ENCODE measurements around the gene SRRM3. TPM values are rescaled to one million over a fixed set of nuclear protein-coding genes. Genes with fewer than 3 reads are reported as not detected.

The SRRM3 gene
- total and polyA plus RNA-seq, 11 donors, result 1.6 to 28.5 (median 6.5) TPM

DNA sequence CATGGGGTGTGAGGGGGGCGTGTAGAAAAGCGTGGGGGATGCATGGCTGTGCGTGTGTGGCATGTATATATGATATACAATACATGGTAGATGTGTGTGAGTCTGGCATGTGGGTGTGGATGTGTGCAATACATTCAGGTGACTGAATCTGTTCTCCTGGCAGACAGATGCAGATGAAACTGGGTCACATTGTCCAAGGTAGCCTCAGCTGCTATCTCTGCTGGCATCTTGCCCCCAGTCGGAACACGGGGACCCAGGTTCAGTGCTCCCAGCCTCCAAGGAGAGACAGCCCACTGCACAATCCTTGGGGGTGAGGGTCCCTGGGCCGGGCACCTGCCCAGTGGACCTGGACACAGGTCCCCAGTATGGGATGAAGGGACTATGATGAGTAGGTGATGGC lies 12.4 kb upstream of the SRRM3 start:
- Histone ChIP-seq H3K27me3 (peaks cover 0 to 5% (median 0%) of the 10 kb centered on the region in 9 donors), H3K36me3 (no peaks in the 10 kb centered on the region), H3K4me1 (no peaks in the 10 kb centered on the region), H3K4me3 (no peak overlapping the region), H3K27ac (no peak overlapping the region), H3K9me3 (peaks cover 0 to 9% (median 2%) of the 10 kb centered on the region in 12 donors)
- no peak for ATAC-seq
- intact Hi-C loops (cut with DNase I), result loop anchor here in 2 of 10 donors (10.0 kb wide), 2 partner anchors 76 to 86 kb away; no protein-coding TSS in a partner anchor
- WGBS, 4 donors, result 68 to 79% (median 76%) methylated on average over 5 to 6 of the region's 6 CpGs
- no peak for TF ChIP-seq CTCF (IDR thresholded peaks at IDR 0.05)
- TF ChIP-seq POLR2A (IDR thresholded peaks at IDR 0.05), result no peak
- DNase-seq, result no peak

- Histone ChIP-seq H3K27me3 (peaks cover 0 to 10% (median 0%) of the 10 kb centered on the region in 9 donors), H3K36me3 (no peaks in the 10 kb centered on the region), H3K4me1 (no peaks in the 10 kb centered on the region), H3K27ac (no peak overlapping the region), H3K9me3 (peaks cover 0 to 9% (median 2%) of the 10 kb centered on the region in 12 donors), H3K4me3 (no peak overlapping the region)
- no peak for DNase-seq
- intact Hi-C loops (cut with DNase I), result loop anchor here in 1 of 10 donors (5.0 kb wide), 1 partner anchor 75 kb away; no protein-coding TSS in a partner anchor
- no peak for TF ChIP-seq CTCF (IDR thresholded peaks at IDR 0.05)
- no peak for TF ChIP-seq POLR2A (IDR thresholded peaks at IDR 0.05)
- ATAC-seq, result no peak
- WGBS, 4 donors, result 16 to 35% (median 19%) methylated on average over 3 of the region's 3 CpGs
These were observed 9.9 kb upstream of the SRRM3 start for GRCh38 chr7:76191783-76192240.

DNA sequence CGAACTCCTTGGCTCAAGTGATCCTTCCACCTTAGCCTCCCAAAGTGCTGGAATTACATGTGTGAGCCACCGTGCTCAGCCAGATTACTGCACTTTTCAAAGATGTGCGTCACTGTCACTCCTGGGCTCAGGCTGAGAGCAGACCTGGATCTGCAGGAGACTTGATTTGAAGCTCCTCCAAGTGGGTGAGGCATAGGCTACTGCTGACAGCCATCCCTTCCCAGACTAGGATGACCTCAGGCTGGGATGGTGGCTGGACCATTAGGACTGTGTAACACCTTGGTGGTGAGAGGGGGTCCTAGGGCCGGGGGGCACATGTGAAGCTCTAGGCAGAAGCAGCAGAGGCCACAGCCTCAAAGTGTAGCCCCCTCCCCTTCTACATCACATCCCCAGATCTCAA lies 8.2 kb upstream of the SRRM3 start:
- H3K27ac ChIP-seq, result no peak overlapping the region
- H3K9me3 ChIP-seq, result peaks cover 0 to 9% (median 2%) of the 10 kb centered on the region in 12 donors
- DNase-seq, result no peak
- intact Hi-C loops (cut with DNase I), result loop anchor here in 1 of 10 donors (5.0 kb wide), 1 partner anchor 74 kb away; no protein-coding TSS in a partner anchor
- H3K36me3 ChIP-seq, result no peaks in the 10 kb centered on the region
- no peak for TF ChIP-seq POLR2A (IDR thresholded peaks at IDR 0.05)
- TF ChIP-seq CTCF (IDR thresholded peaks at IDR 0.05), result no peak
- no peak for ATAC-seq
- H3K4me3 ChIP-seq, result no peak overlapping the region
- H3K4me1 ChIP-seq, result no peaks in the 10 kb centered on the region
- peaks cover 0 to 10% (median 0%) of the 10 kb centered on the region in 9 donors for H3K27me3 ChIP-seq
- 68 to 76% (median 71%) methylated on average over 4 of the region's 4 CpGs for WGBS, 4 donors

- Histone ChIP-seq H3K27ac (no peak overlapping the region), H3K4me1 (no peaks in the 10 kb centered on the region), H3K9me3 (peaks cover 0 to 9% (median 2%) of the 10 kb centered on the region in 12 donors), H3K4me3 (no peak overlapping the region), H3K36me3 (no peaks in the 10 kb centered on the region), H3K27me3 (peaks cover 0 to 10% (median 0%) of the 10 kb centered on the region in 9 donors)
- WGBS, 4 donors, result 38 to 54% (median 52%) methylated on average over 5 of the region's 5 CpGs
- intact Hi-C loops (cut with DNase I), result loop anchor here in 1 of 10 donors (5.0 kb wide), 1 partner anchor 73 kb away; no protein-coding TSS in a partner anchor
- TF ChIP-seq CTCF (IDR thresholded peaks at IDR 0.05) (no peak), POLR2A (IDR thresholded peaks at IDR 0.05) (no peak)
- ATAC-seq, result no peak
- DNase-seq, result no peak
These were observed 7.8 kb upstream of the SRRM3 start for GRCh38 chr7:76193883-76194282.

Measured in heart left ventricle (tissue), 16 donors.